Stimulated activated CD4-positive, alpha-beta T cell treated with anti-CD3 and anti-CD28 coated beads, Interleukin-12 subunit alpha, Interleukin-12 subunit beta, amount 100 ng/mL, for 4 hours (primary cell): ENCODE data around the gene USP48.
"Not testable (repeated sequence)": the region's sequence is repeated elsewhere in the genome, so short reads cannot be mapped to it uniquely, and the experiment has no call there.

Experiments
- DNase-seq: peaks from one replicate; pipeline ENCODE4 v3.0.0-alpha.2; 2020

The USP48 gene

GRCh38 chr1:21814241-21814918 is 31.4 kb upstream of the USP48 start:
- DNase-seq = peak; percentile 24

- DNase-seq = no peak
Measured at GRCh38 chr1:21813542-21813941, 30.6 kb upstream of the USP48 start.

- DNase-seq = no peak
Measured at GRCh38 chr1:21811875-21812305, 28.9 kb upstream of the USP48 start, which contains the start of gene LDLRAD2. LDLRAD2 (plus strand) TSS chr1:21812265; CDS start chr1:21812452, 187 bp downstream.

- no peak for DNase-seq
Measured at GRCh38 chr1:21804536-21804935, 21.6 kb upstream of the USP48 start.

GRCh38 chr1:21801100-21801499 is 18.2 kb upstream of the USP48 start:
- DNase-seq = no peak

GRCh38 chr1:21799730-21800129 is 16.8 kb upstream of the USP48 start:
- DNase-seq = no peak

- DNase-seq = no peak
Measured at GRCh38 chr1:21795075-21795474, 12.1 kb upstream of the USP48 start.

GRCh38 chr1:21794656-21795055 is 11.7 kb upstream of the USP48 start:
- DNase-seq = no peak

- DNase-seq = no peak
Measured at GRCh38 chr1:21793104-21793503, 10.2 kb upstream of the USP48 start.

- no peak for DNase-seq
Measured at GRCh38 chr1:21786640-21787039, 3.7 kb upstream of the USP48 start.

GRCh38 chr1:21785764-21786163 is 2.8 kb upstream of the USP48 start:
- not testable (repeated sequence) for DNase-seq

GRCh38 chr1:21783679-21784603 is 992 bp upstream of the USP48 start:
- no peak for DNase-seq

- peak; percentile 33 for DNase-seq
Measured at GRCh38 chr1:21782349-21782867, 541 bp downstream of the USP48 start.

- DNase-seq = no peak
Measured at GRCh38 chr1:21781815-21782348, 1.1 kb downstream of the USP48 start.

- peak; percentile 23 for DNase-seq
Measured at GRCh38 chr1:21779613-21780521, 3.1 kb downstream of the USP48 start.

GRCh38 chr1:21778405-21778727 is 4.6 kb downstream of the USP48 start:
- no peak for DNase-seq

- DNase-seq = not testable (repeated sequence)
Measured at GRCh38 chr1:21776925-21777324, 6.0 kb downstream of the USP48 start.

GRCh38 chr1:21775985-21776562 is 6.9 kb downstream of the USP48 start:
- no peak for DNase-seq

- DNase-seq = no peak
Measured at GRCh38 chr1:21775550-21775914, 7.4 kb downstream of the USP48 start.

- DNase-seq = no peak
Measured at GRCh38 chr1:21774835-21775549, 8.0 kb downstream of the USP48 start.

- no peak for DNase-seq
Measured at GRCh38 chr1:21773585-21773984, 9.4 kb downstream of the USP48 start.
